ENCODE data around the gene CDC42EP5.
A peak's percentile ranks its signal among the peaks of the same experiment; 100 is the strongest.

The CDC42EP5 gene

GRCh38 chr19:54462655-54463530 is 10.2 kb downstream of the CDC42EP5 start:
- peak; percentile 80 for DNase-seq (ENCODE audit: low read depth, low spot score)

- no peak for DNase-seq (ENCODE audit: low read depth, low spot score)
Measured at GRCh38 chr19:54462047-54462654, 10.9 kb downstream of the CDC42EP5 start.

- DNase-seq (ENCODE audit: low read depth, low spot score), result no peak
Measured at GRCh38 chr19:54461613-54462012, 11.5 kb downstream of the CDC42EP5 start.

GRCh38 chr19:54461210-54461609 is 11.9 kb downstream of the CDC42EP5 start:
- DNase-seq (ENCODE audit: low read depth, low spot score), result no peak

GRCh38 chr19:54460230-54461005 is 12.7 kb downstream of the CDC42EP5 start:
- no peak for DNase-seq (ENCODE audit: low read depth, low spot score)

- no peak for DNase-seq (ENCODE audit: low read depth, low spot score)
Measured at GRCh38 chr19:54459282-54460229, 13.5 kb downstream of the CDC42EP5 start.

- DNase-seq (ENCODE audit: low read depth, low spot score), result no peak
Measured at GRCh38 chr19:54458648-54459281, 14.3 kb downstream of the CDC42EP5 start.

DNA sequence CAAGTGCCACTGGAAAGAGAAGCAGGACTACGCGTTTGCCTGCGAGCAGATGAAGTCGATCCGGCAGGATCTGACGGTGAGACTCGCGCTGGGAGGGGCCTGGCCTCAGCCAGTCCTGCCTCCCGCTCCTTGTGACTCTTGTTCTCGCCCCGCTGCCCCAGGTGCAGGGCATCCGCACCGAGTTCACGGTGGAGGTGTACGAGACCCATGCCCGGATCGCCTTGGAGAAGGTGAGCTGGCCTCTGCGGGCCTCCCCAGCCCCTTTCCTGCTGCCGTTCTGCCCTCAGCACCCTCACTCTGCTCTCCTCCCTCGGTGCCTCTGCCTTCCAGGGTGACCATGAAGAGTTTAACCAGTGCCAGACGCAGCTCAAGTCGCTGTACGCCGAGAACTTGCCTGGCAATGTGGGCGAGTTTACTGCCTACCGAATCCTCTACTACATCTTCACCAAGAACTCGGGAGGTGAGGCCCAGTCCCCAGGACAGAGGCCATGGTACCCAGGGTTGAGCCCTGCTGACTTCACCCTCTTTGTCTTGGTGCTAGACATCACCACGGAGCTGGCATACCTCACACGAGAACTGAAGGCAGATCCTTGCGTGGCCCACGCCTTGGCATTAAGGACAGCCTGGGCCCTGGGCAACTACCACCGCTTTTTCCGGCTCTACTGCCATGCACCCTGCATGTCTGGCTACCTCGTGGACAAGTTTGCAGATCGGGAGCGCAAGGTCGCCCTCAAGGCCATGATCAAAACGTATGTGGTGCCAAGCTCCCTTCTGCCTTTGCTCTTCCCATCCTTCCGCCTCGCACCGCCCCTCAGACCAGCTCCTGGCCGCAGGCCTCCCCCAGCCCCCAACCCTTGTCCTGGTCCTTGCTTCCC is 15.1 kb downstream of the CDC42EP5 start:
- no peak for DNase-seq (ENCODE audit: low read depth, low spot score)

DNA sequence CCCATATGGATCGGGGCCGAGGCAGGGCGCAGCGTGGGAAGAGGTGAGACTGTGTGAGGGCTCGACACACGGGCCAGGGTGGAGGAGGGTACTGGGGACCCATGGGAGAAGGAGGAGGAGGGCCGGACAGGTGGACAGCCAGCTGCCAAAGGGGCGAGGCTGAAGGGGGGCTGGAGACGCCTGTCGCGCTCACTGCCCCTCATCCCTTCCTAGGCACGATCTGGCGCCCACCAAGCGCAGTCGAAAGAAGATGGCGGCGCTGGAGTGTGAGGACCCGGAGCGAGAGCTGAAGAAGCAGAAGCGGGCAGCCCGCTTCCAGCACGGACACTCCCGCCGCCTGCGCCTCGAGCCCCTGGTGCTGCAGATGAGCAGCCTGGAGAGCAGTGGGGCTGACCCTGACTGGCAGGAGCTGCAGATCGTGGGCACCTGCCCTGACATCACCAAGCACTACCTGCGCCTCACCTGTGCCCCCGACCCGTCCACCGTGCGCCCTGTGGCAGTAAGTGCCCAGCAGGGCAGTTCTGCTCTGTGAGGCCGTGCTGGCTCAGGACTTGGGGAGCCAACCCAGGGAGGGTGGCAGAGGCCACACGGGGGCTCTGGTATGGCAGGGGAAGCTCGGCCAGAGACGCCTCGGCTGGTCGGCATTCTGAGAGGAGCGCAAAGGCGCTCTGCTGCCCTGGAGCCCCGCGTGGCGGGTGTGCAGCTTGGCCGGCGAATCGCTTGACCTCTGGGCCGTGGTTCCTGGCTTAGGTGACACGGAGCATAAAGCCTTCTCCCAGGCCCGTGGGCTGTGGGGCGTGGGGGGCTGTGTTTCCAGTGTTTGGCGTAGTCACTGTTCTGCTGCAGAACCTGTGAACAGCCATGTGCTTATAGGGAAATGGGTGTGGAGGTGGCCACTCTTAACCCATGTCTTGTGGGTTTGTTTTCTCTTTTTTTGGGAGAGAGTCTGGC is 16.4 kb downstream of the CDC42EP5 start:
- no peak for DNase-seq (ENCODE audit: low read depth, low spot score)

DNA sequence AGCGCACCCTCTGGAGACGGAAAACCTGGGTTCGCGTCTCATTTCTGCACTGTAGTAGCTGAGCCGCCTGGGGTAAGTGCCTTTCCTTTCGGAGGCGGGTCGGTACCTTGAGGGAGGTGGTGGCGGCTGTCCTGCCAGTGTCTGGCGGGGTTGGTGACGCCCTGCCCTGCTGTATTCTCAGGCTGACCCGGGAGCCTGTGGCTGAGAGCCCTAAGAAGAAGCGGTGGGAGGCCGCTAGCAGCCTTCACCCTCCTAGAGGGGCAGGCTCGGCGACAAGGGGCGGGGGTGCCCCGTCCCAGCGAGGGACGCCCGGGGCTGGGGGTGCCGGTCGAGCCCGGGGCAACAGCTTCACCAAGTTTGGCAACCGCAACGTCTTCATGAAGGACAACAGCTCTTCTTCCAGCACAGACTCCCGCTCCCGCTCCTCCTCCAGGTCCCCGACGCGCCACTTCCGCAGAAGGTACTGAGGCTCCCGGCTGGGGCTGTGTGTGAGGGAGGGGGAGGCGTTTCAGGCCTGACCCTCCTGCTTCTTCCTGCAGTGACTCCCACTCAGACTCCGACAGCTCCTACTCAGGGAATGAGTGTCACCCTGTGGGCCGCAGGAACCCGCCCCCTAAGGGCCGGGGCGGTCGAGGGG is 17.2 kb downstream of the CDC42EP5 start:
- DNase-seq (ENCODE audit: low read depth, low spot score), result no peak

- no peak for DNase-seq (ENCODE audit: low read depth, low spot score)
Measured at GRCh38 chr19:54454781-54455675, 18.1 kb downstream of the CDC42EP5 start.

DNA sequence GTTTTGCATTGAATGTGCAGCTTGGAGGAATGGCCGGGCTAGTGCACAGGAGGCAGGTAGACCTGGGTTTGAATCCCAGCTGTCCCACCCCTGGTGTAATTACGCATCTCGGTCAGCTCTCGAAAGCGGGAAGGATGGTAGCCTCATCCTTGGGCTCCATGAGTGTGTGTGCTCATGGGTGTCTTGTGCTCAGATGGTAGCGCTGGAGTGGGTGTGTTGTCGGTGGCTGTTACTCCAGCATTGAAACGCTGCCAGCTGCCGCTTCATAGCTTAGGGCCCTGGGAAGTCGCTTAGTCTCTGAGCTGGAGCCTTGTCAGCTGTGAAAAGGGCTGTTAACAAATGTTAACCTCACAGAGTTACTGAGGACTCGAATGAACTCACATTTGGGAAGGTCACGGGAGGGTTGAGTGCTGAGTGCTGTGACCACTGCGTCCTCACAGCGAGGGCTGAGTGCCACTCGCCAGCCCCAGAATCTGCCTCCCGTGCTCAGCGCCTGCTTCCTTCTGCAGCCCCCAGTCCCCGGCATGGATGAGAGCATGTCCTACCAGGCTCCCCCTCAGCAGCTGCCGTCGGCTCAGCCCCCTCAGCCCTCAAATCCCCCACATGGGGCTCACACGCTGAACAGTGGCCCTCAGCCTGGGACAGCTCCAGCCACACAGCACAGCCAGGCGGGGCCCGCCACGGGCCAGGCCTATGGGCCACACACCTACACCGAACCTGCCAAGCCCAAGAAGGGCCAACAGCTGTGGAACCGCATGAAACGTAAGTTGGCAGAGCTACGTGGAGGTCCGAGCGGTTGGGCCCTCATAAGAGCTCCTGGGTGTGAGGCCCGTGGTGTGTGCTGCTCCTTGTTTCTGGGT is 18.9 kb downstream of the CDC42EP5 start:
- DNase-seq (ENCODE audit: low read depth, low spot score), result no peak

DNA sequence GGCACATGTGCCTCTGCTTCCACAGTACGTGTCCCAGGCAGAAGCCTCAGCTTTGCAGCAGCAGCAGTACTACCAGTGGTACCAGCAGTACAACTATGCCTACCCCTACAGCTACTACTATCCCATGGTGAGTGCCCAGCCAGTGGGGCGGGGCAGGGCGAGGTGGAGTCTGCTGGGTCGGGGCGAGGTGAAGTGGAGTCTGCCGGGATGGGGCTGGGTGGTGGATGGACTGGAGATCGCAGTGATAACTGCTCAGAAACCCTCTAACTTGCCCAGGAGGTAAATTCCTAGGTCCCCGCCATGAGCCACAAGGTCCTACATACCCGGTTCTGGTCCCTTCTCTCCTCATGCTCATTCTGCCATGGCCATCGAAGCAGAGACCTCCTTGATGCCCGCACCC is 20.5 kb downstream of the CDC42EP5 start:
- DNase-seq (ENCODE audit: low read depth, low spot score), result no peak

DNA sequence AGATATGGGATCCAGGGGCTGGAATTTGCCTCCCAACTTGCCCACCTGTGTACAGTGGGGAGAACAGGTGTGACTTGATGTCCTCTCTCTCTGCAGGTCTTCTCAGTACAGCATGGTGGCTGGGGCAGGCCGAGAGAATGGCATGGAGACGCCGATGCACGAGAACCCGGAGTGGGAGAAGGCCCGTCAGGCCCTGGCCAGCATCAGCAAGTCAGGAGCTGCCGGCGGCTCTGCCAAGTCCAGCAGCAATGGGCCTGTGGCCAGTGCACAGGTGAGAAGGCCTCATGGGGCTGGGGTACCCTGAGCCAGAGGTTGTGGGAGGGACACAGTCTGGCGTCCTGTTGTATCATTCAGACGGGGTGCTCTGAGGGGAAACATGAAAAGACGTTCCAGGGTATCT is 21.1 kb downstream of the CDC42EP5 start:
- no peak for DNase-seq (ENCODE audit: low read depth, low spot score)

- peak; percentile 61 for DNase-seq (ENCODE audit: low read depth, low spot score)
Measured at GRCh38 chr19:54451331-54451871, 21.7 kb downstream of the CDC42EP5 start.

DNA sequence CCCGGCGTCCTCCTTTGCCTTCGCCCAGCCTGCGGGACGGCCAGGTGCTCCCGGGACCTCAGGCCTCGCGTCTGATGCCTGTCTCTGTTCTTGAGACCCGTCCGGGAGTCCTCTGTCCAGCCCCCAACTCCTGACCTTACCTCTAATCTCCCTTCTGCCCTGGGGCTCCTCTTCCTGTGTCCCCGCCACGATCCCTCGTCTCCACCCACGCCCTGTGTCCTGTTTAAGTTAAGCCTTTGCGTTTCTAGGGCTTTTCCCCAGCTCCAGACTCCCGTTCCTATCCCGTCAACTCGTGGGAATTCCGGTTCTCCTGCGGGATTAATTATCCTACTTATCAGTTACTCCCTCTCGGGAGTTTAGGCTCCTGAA is 23.4 kb downstream of the CDC42EP5 start:
- no peak for DNase-seq (ENCODE audit: low read depth, low spot score)
